KBM-7 (cell line): ENCODE measurements around the gene PNPO.
"Not testable (repeated sequence)": the region's sequence is repeated elsewhere in the genome, so short reads cannot be mapped to it uniquely, and the experiment has no call there.

Experiments
- DNase-seq: peaks from one replicate; pipeline ENCODE4 v3.0.0-alpha.2; 2015
- in situ Hi-C: fragments of 300-500 bp; cut with MboI; formaldehyde crosslinking; loops from 2 replicates; pipeline ENCODE4 v1.14.3; 2020; ENCODE audit warnings: low sequenced_read_pairs, low pct_unique_long_range_greater_than_20kb, mixed read lengths

Gene PNPO

DNA sequence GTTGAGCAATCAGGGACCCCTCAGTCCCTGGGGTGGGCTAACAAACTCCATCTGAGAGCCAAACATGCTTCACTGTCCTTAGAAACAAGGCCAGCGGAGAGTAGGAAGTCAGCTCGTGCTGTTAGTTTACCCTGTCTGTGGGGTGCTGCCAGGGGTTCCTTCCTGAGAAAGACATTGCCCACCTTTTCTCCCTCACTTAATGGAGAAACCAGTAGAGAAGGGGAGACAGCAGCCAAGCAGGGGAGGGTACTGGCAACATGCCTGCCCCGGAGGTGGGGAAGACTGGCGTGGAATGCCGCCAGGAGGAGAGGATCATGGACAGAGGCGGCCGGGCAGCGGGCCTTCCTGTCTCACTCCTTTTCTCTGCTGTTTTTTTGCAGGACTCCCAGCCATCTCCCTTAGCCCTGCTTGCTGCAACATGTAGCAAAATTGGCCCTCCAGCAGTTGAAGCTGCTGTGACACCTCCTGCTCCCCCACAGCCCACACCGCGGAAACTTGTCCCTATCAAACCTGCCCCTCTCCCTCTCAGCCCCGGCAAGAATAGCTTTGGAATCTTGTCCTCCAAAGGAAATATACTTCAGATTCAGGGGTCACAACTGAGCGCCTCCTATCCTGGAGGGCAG is 25.5 kb upstream of the PNPO start:
- DNase-seq = no peak
- in situ Hi-C loops = no loop called here

DNA sequence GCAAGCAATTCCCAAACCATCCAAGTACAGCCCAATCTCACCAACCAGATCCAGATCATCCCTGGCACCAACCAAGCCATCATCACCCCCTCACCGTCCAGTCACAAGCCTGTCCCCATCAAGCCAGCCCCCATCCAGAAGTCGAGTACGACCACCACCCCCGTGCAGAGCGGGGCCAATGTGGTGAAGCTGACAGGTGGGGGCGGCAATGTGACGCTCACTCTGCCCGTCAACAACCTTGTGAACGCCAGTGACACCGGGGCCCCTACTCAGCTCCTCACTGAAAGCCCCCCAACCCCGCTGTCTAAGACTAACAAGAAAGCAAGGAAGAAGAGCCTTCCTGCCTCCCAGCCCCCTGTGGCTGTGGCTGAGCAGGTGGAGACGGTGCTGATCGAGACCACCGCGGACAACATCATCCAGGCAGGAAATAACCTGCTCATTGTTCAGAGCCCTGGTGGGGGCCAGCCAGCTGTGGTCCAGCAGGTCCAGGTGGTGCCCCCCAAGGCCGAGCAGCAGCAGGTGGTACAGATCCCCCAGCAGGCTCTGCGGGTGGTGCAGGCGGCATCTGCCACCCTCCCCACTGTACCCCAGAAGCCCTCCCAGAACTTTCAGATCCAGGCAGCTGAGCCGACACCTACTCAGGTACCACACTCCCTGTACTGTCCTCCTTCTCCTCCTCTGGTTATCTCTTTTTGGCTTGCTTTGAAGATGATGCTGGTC is 24.7 kb upstream of the PNPO start:
- DNase-seq = no peak
- in situ Hi-C loops = no loop called here

DNA sequence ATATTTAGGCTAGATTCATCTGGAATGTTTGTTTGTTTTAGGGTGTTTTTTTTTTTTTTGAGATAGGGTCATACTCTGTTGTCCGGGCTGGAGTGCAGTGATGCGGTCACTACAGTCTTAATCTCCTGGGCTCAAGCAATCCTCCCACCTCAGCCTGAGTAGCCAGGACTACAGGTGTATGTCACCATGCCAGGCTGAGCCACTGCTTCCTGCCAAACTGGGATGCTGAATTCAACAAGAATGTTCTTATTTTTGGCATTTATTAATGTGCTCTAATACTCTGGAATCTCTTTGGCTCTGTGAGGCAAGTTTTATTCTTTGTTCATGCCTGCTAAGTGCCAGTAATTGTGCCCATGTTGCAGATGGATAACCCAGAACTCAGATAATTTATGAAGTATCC is 23.8 kb upstream of the PNPO start:
- in situ Hi-C loops = no loop called here
- DNase-seq = no peak

DNA sequence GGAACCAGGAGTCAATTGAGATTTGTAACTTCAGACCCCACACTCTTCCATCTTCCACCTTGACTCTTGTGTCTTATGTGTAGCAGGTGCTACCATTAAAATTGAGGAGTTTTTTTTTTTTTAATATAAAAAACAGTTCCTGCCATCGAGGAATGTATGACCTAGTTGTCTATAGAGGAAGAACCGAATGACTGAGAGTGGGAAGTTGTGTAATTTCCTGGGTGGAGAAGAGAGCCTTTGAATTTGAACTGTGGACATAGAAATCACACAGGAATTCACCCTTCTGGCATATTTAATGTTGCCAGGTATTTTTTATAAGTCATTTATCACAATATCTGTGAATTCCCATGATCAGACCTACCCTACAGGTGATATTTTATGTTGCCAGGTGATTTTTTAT is 23.4 kb upstream of the PNPO start:
- in situ Hi-C loops = no loop called here
- DNase-seq = no peak

DNA sequence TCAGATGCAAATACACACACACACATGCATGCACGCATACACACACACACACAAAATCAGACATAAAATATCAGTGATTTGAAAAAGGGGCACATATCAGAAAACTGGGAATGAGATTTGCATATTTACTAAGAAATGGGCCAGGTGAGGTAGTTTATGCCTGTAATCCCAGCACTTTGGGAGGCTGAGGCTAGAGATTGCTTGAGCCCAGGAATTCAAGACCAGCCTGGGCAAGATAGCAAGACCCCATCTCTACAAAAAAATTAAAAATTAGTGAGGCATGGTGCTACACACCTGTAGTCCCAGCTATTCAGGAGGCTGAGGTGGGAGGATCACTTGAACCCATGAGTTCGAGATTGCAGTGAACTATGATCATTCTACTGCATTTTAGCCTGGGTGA is 22.4 kb upstream of the PNPO start:
- no peak for DNase-seq
- in situ Hi-C loops = no loop called here

DNA sequence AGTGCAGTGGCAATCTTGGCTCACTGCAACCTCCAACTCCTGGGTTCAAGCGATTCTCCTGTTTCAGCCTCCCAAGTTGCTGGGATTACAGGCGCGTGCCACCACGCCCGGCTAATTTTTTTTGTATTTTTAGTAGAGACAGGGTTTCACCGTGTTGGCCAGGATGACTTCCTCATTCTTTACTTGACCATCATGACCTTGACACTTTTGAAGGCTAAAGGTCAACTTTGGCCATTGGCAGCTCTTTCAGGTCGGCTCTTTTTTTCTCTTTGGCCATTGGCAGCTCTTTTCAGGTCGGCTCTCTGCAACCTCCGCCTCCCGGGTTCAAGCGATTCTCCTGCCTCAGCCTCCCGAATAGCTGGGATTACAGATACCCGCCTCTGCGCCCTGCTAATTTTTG is 21.5 kb upstream of the PNPO start:
- in situ Hi-C loops = not testable (repeated sequence)

DNA sequence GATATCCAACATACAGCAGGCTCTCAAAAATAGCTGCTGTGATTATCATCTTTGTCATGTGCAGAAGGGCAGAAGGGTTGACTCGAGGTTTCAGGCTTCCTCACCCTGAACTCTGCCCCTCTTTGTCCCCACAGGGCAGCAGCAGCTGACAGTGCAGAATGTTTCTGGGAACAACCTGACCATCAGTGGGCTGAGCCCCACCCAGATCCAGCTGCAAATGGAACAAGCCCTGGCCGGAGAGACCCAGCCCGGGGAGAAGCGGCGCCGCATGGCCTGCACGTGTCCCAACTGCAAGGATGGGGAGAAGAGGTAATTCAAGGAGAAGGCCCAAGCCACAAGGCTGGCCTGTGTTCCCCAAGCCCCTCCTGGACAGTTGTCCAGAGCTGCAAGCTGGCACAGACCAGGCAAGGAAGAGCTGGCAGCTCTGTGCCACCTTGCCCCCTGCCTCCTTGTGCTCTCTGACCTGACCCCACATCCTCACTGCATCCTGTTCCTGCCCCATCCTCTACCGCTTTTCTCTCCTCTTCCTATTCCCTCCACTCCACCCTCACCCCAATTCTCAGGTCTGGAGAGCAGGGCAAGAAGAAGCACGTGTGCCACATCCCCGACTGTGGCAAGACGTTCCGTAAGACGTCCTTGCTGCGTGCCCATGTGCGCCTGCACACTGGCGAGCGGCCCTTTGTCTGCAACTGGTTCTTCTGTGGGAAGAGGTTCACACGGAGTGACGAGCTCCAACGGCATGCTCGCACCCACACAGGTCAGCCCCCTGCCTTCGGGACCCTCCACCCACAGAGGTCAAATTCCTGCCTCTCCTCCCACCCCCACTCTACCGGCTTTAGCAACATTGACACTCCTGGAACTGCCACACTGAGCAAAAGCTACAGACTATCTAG is 16.3 kb upstream of the PNPO start:
- in situ Hi-C loops = no loop called here
- DNase-seq = no peak

More for the DNA sequence above, 21.5 kb upstream of the PNPO start:
- not testable (repeated sequence) for DNase-seq

DNA sequence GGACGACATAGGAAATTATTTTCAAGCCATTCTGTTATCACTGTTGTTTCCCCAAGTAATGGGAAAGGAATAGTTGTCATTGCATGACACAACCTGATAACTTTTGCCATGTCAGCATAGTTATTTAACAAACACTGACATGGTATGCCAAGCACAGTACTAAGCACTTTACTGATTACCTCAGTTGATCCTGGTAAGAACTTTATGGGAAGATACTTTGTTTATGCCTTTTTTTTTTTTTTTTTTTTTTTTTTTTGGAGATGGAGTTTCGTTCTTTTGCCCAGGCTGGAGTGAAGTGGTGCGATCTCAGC is 15.7 kb upstream of the PNPO start:
- in situ Hi-C loops = no loop called here
- no peak for DNase-seq

DNA sequence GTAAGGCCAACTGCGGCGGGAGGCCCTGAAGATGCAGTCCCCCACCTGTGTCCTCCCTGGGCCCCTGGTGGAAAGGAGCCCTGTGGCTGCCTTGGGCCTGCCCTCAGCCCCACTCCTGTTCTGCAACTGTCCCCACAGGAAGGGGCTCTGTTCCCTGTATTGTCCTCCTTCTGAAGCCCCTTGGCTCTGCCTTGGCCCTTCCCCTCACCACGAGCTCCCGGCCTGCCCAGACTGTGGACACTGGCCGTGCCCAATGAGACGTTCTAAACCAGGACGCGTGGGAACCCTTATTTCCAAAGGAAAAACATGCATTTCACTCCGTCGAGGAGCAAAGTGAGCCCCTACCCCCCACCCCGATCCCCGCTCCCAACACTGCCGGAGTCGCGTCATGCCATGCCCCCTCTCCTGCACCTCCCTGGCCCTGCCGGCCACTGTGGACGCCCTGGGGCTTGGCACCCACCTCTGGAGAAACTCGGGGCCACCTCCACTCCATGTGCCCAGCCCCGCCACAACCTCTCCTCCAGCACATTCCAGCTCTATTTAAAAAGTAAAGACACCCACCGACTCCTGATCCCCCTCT is 13.5 kb upstream of the PNPO start:
- in situ Hi-C loops = no loop called here
- no peak for DNase-seq

DNA sequence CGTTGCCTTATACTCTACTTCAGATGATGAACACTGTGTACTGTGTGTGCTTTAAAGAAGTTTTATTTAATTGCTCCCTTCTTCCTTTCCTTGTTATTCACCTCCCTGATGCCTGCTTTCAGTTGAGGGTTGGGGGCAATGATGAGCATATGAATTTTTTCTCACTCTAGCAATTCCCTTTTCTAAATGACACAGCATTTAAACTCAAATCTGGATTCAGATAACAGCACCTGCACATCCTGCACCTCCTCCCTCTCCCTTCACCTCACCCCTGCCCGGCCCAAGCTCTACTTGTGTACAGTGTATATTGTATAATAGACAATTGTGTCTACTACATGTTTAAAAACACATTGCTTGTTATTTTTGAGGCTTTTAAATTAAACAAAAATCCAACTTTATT is 13.0 kb upstream of the PNPO start:
- in situ Hi-C loops = no loop called here
- no peak for DNase-seq

DNA sequence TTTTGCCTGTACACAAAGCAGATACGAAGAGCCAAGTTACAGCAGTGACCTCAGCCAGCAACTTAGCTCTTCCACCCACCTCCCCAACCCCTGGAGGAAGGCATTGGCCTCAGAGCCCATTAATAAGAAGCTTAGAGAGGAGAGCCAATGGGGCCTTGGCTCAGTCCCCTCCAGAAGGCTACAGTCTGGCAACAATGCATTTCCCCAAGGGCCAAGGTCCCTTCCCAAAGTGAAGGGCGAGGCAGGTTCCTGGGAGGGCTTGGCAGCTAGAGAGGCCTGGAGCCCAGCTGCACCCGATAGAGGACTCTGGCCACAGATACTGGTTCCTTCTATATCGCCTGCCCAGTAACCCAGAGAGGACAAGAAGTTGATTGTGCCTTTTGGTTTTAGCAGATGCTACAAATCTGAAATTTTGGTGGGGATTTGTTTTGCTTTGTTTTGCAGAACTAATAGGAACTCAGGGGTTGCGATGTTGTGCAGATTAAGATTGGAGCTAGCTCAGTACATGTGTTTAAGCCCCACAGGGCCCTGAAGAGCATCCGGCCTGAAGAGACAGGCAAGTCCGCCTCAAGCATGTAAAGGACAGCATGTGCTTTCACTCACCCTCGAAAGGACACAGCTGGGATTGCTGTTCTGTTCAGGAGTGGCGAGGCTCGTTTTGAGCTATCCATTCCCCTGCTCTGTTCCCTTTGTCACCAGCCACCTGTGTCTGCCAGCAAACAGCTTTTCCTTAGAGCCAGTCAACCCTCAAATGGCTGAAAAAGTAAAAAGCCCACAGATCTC is 12.0 kb upstream of the PNPO start:
- DNase-seq = no peak
- in situ Hi-C loops = no loop called here

DNA sequence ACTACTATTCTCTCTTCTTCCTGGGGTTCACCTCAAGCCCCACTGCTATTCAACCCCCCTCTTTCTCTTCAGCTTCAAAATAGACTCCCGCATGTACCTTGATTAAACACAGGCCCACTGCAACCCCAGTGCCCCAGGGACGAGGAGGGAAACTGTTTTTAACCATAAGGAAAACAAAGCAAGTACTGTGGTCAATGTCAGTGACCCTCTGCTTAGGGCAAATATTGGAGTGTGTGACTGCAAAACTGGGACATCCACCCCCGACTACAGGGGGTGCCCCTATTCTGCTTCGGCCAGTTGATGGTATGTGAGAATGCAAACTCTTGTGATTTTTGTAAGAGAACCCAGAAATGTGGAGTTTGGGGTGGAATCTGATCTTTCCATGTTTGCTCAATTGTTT is 9.5 kb upstream of the PNPO start:
- in situ Hi-C loops = no loop called here

DNA sequence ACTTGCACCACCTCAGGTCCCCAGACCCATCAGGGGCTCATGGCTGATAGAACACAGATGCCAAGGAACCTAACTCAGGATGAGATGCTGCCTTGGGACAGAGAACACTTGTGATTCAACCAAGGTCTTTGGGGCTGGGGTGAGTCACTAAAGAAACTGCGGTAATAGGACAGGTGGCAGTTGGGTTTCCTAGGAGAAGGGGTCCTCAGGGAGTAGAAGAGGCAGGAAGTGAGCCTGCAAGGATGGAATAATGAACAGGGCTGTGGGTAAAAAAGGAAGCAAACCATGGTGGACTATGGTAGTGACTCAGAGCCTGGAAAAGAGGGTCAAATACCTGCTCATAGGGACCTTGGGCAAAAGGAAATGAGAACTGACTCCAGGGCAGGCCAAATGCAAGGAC is 6.5 kb upstream of the PNPO start:
- in situ Hi-C loops = no loop called here
- no peak for DNase-seq

More for the DNA sequence above, 9.5 kb upstream of the PNPO start:
- no peak for DNase-seq

DNA sequence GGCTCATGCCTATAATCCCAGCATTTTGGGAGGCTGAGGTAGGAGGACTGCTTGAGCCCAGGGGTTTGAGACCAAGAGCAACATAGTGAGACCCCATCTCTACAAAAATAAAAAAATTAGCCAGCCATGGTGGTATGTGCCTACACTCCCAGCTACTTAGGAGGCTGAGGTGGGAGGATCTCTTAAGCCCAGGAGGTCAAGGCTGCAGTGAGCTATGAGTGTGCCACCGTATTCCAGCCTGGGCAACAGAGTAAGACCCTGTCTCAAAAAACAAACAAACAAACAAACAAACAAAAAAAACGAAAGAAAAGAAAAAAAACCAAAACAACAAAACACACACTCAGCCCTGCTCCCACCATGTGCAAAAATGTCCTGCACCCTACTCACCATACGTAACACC is 5.9 kb upstream of the PNPO start:
- DNase-seq = not testable (repeated sequence)

DNA sequence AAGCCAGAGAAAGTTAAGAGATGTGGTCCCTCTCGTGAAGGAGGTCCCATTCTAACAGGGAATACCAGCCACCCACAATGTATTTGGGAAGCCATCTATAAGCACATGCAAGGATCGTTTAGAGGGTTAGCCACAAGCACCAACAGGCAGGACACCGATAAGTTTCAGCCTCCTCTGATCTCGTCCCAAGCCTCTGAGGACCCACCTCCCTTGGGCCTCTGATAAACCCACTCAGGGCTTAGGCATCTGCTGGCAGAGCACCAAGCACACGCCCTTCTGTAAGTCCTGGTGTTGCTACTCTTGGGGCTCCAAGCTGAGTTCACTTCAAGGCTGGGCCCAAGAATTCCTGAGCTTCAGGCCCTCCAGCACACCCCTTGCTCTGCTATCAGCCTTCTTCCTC is 5.4 kb upstream of the PNPO start:
- in situ Hi-C loops = no loop called here
- DNase-seq = no peak

More for the DNA sequence above, 5.9 kb upstream of the PNPO start:
- in situ Hi-C loops = not testable (repeated sequence)

DNA sequence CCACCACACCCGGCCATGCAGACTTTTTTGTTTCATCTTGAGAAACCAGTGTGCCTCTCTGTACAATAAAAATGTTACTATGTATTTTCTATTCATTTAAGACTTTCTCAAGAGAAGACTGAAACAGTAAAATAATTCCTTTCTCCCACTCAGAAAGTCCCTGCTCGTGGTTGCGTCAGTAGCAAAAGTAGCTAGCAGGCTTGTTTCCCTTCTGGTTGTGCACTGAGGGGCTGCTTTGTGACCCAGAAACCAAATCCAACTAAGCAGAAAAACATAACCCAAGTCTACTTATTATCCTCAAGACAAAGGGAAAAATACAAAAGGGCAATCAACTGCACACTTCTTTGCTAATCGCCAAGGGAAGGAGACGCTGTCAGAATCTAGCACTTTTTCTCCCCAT is 3.4 kb upstream of the PNPO start:
- in situ Hi-C loops = no loop called here
- DNase-seq = no peak

DNA sequence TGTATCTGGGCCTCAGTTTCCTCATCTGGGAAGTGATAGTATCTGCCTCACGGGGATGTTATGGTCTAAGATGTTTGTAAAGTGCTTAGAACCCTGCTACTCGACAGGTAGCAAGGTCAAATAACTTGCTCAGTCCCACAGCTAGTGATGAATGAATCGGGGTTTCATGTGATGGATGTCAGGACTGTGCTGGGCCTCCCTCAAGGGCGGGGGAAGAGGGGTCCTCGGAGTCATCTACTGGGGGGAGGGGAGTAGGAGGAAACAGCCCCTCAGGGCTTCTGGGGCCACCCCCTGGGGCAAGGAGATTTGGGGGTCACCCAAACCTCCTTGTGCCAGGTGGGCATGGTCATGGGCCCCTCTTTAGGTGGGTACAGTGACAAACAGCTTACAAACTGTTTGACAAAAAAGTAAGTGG is 732 bp downstream of the PNPO start:
- in situ Hi-C loops = loop anchor here (10.0 kb wide), 1 partner anchor 47 kb away; the partner anchor contains the start of gene SP2

DNA sequence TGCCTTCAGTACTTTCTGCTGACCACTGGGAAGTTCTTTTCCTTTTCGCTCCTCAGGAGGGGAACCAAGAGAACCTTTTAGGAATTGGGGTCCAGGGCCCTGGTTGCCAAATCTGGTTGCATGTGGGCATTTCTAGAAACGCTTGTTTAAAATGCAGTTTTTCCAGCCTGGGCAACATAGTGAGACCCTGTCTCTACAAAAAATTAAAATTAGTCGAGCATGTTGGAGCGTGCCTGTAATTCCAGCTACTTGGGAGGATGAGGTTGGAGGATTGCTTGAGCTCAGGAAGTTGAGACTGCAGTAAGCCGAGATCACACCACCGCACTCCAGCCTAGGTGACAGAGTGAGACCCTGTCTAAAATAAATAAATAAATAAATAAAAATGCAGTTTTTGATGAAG is 1.2 kb downstream of the PNPO start:
- in situ Hi-C loops = loop anchor here (10.0 kb wide), 1 partner anchor 48 kb away; the partner anchor contains the start of gene SP2
- DNase-seq = no peak

More for the DNA sequence above, 732 bp downstream of the PNPO start:
- no peak for DNase-seq

DNA sequence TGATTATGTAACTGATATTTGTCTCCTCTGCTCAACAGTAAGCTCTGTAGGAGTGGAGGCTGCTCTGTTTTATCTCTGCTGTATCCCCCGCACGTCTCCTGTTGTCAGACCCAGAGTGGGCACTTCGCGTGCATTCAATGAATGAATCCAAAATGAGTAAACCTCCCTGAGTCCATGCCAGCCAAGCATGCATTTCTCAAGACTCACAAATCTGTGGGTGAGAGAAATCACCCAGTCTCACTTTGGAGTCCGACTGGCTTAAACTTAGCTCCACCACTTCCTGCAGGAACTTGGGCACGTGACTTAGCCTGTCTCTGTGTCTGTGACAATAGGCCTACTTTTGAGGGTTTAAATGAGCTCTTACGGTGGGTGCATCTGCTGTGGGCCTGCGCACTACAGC is 3.7 kb downstream of the PNPO start:
- in situ Hi-C loops = loop anchor here (10.0 kb wide), 1 partner anchor 50 kb away; the partner anchor contains the start of gene SP2
- DNase-seq = no peak
